GM10266 (cell line): Measurements from ENCODE around the gene PBX4.

Source experiments
- DNase-seq: peaks from one replicate; pipeline ENCODE4 v3.0.0; 2012; ENCODE audit errors: extremely low spot score
- TF ChIP-seq, protein P1 (sequence below): IDR thresholded peaks from 2 replicates; pipeline ENCODE4 v1.5.1; 2012; ENCODE audit warnings: mild to moderate bottlenecking, low read depth; ENCODE audit not compliant: control insufficient read depth, insufficient read depth; ENCODE audit errors: missing control alignments

The PBX4 gene

DNA sequence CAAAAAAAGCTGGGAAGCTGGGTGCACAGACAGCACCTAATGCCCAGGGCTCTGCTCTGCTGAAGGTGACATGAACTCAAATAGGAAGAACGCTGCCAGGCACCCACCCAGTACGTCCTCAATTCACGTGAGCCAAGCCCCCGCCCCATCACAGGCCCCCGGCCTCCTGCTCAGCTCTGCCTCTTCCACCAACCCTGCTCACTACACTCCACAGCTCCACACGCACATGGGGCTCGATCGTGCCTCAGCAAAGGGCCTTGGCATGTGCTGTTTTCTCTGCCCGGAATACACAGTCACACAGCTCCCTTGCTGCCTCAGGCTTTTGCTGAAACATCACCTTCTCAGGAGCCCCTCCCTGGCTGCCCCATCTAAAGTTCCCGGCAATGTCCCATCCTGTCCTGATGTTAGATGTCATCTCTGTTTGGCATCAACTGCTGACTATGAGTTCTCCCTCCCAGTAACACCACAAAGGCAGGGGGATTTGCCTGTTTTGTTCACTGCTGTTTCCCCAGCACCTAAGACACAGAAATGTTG, 42.7 kb upstream of the PBX4 start:
- TF ChIP-seq, protein P1, sequence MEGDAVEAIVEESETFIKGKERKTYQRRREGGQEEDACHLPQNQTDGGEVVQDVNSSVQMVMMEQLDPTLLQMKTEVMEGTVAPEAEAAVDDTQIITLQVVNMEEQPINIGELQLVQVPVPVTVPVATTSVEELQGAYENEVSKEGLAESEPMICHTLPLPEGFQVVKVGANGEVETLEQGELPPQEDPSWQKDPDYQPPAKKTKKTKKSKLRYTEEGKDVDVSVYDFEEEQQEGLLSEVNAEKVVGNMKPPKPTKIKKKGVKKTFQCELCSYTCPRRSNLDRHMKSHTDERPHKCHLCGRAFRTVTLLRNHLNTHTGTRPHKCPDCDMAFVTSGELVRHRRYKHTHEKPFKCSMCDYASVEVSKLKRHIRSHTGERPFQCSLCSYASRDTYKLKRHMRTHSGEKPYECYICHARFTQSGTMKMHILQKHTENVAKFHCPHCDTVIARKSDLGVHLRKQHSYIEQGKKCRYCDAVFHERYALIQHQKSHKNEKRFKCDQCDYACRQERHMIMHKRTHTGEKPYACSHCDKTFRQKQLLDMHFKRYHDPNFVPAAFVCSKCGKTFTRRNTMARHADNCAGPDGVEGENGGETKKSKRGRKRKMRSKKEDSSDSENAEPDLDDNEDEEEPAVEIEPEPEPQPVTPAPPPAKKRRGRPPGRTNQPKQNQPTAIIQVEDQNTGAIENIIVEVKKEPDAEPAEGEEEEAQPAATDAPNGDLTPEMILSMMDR, result no peak
- no peak for DNase-seq

DNA sequence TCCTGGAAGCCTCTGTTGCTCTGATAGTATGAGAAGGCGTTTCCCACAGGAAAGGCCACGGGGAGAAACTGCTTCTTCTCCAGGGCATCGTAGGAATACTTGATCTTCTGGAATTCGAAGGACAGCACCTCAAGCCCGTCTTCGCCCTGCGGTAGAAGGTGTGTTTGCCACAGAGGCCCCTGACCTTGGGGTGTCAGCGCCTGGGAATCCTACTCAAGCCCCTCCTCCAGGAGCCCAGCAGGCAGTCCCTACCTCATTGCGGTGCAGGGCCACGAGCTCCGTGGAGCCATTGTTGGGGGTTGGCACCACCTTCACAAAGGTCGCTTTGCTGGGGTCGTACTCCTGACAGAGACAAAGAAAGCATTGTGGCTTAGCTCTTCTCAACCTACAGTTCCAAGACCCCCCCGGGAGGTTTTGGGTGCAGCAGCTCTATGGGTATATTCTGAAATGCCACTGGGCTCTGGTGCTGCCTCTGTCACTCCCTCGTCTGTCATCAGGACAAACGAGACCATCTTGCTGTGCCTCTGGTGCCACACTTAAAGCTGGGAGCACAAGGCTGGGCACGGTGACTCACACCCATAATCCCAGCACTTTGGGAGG, 41.3 kb upstream of the PBX4 start:
- no peak for DNase-seq
- TF ChIP-seq, protein P1, result no peak

DNA sequence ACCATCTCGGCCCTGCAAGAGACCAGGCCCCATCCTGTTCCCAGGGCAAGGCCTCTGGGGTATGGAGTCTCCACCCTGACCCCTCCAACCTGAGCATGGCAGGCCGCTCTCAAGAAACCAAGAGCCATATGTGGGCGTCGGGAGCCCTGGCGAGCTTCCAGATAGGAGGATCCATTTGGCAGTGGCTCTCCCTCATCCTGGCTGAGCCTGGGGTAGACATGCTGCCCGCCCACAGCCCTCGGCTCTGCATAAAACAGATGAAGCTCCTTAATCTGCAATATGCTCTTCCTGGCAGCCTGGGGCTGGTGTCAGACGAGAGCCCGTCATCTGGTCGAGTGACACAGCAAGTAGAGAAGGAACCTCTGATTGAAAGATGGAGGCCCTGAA, 38.9 kb upstream of the PBX4 start:
- no peak for DNase-seq
- TF ChIP-seq, protein P1, result no peak

DNA sequence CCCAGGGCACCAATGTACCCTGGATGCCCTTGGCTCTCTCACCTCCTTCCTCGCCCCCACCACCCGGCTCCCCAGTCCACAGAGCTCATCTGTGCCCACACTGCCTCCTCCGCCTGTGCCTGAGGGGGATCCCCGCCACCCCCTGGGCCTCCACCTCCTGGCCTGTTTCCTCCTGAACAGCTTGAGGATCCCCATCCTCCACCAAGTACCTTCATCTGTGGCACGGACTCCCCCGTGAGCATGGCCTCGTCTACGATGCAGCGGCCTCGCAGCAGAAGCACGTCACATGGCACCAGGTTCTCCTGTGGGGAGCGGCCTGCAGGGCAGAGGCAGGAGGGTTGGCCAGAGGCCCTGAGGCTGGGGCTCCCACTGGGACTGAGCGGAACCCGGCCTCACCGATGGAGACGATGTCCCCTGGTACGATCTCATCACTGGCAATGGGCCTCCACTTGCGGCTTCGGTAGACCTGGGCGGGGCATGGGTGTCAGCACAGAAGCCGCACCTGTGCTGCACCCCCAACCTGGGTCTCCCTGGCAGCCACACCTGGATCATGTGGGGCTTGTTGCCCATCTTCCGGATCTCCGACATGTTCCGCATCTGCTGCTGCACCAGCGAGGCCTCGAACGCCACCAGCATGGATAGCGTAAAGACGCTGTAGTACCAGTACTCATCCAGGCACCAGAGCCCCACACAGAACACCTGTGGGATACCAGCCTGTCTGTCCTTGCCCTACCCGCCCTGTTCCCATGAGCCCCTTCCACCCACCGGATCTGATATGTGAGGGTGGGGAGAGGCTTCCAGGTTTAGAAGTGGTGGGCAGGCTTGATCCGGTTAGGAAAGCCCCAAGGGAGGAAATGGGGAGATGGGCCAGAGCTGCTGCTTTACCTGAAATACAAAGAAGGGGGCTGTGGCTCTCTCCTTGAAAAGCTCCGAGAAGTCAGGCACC, 38.2 kb upstream of the PBX4 start:
- TF ChIP-seq, protein P1, result no peak
- no peak for DNase-seq

DNA sequence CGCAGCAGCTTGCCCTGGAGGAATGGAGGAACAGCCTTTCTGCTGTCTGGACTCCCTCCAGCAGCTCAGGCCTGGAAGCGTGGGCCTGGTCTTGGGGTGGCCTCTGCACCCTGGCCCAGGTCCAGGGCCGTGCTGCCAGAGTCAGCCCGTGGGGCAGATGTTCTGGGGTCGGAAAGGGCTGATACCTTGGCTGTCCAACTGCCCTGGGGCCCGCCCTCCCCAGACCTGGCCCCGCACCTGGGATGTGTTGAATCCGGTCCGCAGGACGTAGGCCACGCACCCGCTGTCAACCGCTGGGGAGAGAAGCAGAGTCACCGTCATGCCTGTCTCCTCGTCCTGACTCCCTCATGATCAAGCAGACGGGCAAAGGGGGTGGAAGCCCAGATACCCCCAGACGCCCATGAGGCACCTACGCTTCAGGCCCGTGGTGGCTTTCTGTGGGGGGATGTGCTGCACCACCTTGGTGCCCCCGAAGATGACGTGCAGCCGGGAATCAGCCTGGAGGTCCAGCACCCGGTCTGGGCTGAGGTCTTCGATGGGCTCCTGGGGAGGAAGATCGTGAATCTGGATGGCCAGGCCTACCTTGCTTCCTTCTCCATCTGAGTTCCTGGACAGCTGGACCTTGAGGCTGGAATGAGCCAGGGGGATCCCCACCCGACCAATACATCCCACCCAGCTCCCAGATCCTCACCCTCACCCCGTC, 37.3 kb upstream of the PBX4 start:
- TF ChIP-seq, protein P1, result no peak
- DNase-seq, result no peak

DNA sequence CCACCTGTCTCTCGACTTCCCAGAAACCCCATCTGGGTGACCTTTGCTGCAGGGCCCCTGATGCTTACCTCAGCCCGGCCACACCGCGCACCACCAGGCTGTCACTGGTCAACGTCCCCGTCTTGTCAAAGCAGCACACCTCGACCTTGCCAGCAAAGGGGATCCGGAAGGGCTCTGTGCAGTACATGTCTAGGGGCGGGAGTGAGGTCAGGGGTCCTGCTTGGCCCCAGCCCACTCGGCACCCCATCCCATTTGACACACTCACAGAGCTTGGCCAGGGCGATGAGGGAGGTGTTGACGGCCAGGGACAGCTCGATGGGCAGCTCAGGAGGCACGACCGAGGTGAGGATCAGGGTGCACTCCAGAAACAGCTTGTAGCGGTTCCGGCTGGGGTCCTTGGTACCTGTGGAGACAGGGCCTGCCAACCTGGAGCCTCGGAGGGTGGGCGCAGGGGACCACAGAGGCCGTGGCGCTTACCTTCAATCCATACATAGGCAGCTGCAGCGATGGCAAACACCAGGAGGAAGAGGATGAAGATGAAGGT, 36.6 kb upstream of the PBX4 start:
- DNase-seq, result no peak
- TF ChIP-seq, protein P1, result no peak

DNA sequence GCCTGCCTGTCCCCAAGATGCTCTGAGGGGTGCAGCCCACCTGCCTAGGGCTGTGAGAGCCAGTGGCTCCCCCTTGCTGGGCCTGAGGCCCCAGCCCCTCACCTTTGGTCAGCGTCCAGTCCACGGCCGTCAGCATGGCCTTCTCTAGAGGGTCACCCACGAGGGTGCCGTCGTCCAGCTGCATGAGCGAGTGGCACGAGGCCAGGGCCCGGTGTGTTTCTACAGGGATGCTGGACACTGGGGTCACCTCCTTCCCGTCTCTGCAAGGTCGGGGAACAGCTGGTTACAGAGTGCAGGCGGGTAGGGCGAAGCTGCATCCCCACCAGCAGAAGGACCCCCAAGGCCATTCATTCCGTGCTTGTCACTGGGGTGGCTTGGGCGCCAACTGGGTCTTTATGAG, 36.0 kb upstream of the PBX4 start:
- DNase-seq, result no peak
- TF ChIP-seq, protein P1, result no peak
